GM12891 (cell line): Measurements from ENCODE around the gene TMEM184B.

Experiments used
- POLR2A ChIP-seq: IDR thresholded peaks from 2 replicates; pipeline ENCODE4 v1.6.1; 2011; ENCODE audit warnings: low read depth, low read length, control low read depth
- TAF1 ChIP-seq: IDR thresholded peaks from 2 replicates; pipeline ENCODE4 v1.6.1; 2011; ENCODE audit warnings: low read depth, low read length, control low read depth

- no peak for TF ChIP-seq POLR2A
- TF ChIP-seq TAF1, result no peak
Observed at GRCh38 chr22:38270091-38270992, 2.5 kb downstream of the TMEM184B start.
